SU-DHL-6 (cell line): ENCODE measurements around the gene TFAP2E.

Source experiments
- H2AFZ ChIP-seq: fragments of 200-600 bp; sonication (generic); 2 replicates; pipeline ENCODE4 v1.6.1; 2014; ENCODE audit warnings: low read depth, mild to moderate bottlenecking, moderate library complexity, mixed read lengths, antibody characterized with exemption, low read length; ENCODE audit not compliant: severe bottlenecking
- H3F3A ChIP-seq: fragments of 200-600 bp; shearing (Covaris generic); 2 replicates; pipeline ENCODE4 v1.6.0; 2016; ENCODE audit warnings: antibody characterized with exemption, mild to moderate bottlenecking; ENCODE audit not compliant: insufficient read depth
- H3K27ac ChIP-seq: fragments of 200-600 bp; sonication (generic); 2 replicates; pipeline ENCODE4 v1.5.1; 2016; ENCODE audit warnings: low read depth, mild to moderate bottlenecking, low read length, moderate library complexity, mixed read lengths
- H3K27me3 ChIP-seq: fragments of 200-600 bp; sonication (generic), shearing (Covaris generic); 2 replicates; pipeline ENCODE4 v1.6.0; 2014; ENCODE audit warnings: mild to moderate bottlenecking, low read length
- H3K36me3 ChIP-seq: fragments of 200-600 bp; sonication (generic); 2 replicates; pipeline ENCODE4 v1.6.1; 2014; ENCODE audit warnings: mild to moderate bottlenecking, low read length, mixed read lengths
- H3K4me2 ChIP-seq: fragments of 300-600, 200-600 bp; shearing (Covaris generic), sonication (generic); 2 replicates; pipeline ENCODE4 v1.6.0; 2014; ENCODE audit warnings: low read length, low read depth, mild to moderate bottlenecking; ENCODE audit not compliant: poor library complexity, severe bottlenecking
- H3K4me3 ChIP-seq: fragments of 200-600 bp; sonication (generic); 2 replicates; pipeline ENCODE4 v1.5.1; 2014; ENCODE audit warnings: antibody characterized with exemption, low read length, mild to moderate bottlenecking, mixed read lengths; ENCODE audit not compliant: insufficient read depth, poor library complexity, severe bottlenecking
- H3K79me2 ChIP-seq: fragments of 200-600 bp; sonication (generic); 2 replicates; pipeline ENCODE4 v1.6.1; 2014; ENCODE audit warnings: mild to moderate bottlenecking, low read length, moderate library complexity; ENCODE audit not compliant: insufficient read depth
- H3K9ac ChIP-seq: fragments of 200-600 bp; sonication (generic); 2 replicates; pipeline ENCODE4 v1.7.0; 2014; ENCODE audit warnings: mild to moderate bottlenecking, low read length
- H3K9me2 ChIP-seq: fragments of 200-600 bp; sonication (generic); replicated peaks from 2 replicates; pipeline ENCODE4 v1.6.1; 2014; ENCODE audit warnings: low read length; ENCODE audit not compliant: insufficient read depth
- H3K9me3 ChIP-seq: fragments of 200-600 bp; sonication (generic); 2 replicates; pipeline ENCODE4 v1.6.1; 2014; ENCODE audit warnings: low read length, mixed read lengths; ENCODE audit not compliant: insufficient read depth
- H4K20me1 ChIP-seq: fragments of 200-600 bp; sonication (generic); 2 replicates; pipeline ENCODE4 v1.6.1; 2014; ENCODE audit warnings: low read depth, mild to moderate bottlenecking, antibody characterized with exemption, low read length, moderate library complexity, mixed read lengths
- EZH2phosphoT487 ChIP-seq: fragments of 200-600 bp; sonication (generic), shearing (Covaris generic); conservative IDR thresholded peaks from 2 replicates; pipeline ENCODE4 v1.6.1; 2018; ENCODE audit warnings: mild to moderate bottlenecking, antibody characterized with exemption, low read length, moderate library complexity, mixed read lengths
- TF ChIP-seq, protein P1 (sequence below): fragments of 200-600 bp; sonication (generic); IDR thresholded peaks from one replicate; pipeline ENCODE4 v1.5.1; 2017; ENCODE audit warnings: antibody characterized with exemption, mild to moderate bottlenecking, low read length, moderate library complexity; ENCODE audit not compliant: insufficient read depth, poor library complexity, severe bottlenecking

The TFAP2E gene

DNA sequence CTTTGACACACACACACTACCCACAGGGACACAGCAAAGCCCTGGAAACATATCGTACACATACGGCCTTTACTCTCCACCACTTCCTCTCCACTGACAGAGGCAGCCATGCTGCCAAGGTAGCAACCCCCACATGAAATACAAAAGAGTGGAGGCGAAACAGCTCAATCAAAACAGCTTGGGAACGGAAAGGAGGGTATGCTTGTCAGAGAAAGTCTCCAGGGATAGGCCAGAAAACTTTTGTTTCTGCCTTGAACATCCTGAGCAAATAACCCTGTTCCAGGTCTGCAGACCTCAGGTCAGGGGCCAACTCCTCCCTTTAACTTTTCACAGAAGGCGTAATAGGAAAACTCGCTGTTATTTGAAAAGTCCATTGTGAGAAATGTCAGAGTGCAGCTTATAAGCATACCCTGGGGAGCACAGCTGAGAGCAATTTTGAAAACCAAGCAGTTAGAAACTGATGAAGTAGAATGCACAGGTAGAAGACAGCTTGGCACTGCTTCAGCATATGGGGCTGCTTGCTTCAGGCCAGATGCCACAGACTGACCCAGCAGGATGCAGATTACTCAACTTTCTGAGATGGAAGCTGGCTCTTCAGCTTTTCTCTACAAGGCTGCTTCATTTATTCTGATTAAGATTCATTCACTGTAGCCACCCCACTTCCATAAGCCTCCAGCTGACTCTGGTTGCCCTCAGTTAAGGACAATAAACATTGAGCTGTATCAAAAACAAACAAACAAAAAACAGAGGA, 33.9 kb upstream of the TFAP2E start:
- TF ChIP-seq, protein P1, sequence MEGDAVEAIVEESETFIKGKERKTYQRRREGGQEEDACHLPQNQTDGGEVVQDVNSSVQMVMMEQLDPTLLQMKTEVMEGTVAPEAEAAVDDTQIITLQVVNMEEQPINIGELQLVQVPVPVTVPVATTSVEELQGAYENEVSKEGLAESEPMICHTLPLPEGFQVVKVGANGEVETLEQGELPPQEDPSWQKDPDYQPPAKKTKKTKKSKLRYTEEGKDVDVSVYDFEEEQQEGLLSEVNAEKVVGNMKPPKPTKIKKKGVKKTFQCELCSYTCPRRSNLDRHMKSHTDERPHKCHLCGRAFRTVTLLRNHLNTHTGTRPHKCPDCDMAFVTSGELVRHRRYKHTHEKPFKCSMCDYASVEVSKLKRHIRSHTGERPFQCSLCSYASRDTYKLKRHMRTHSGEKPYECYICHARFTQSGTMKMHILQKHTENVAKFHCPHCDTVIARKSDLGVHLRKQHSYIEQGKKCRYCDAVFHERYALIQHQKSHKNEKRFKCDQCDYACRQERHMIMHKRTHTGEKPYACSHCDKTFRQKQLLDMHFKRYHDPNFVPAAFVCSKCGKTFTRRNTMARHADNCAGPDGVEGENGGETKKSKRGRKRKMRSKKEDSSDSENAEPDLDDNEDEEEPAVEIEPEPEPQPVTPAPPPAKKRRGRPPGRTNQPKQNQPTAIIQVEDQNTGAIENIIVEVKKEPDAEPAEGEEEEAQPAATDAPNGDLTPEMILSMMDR: no peak
- TF ChIP-seq EZH2phosphoT487: no peak
- Histone ChIP-seq H4K20me1 (no peaks in the 10 kb centered on the region), H3K27ac (no peak overlapping the region), H3K4me3 (no peak overlapping the region), H3K79me2 (peaks cover 25% of the 10 kb centered on the region; the same call in 1 of the 2 replicates), H3F3A (no peaks in the 10 kb centered on the region), H3K4me2 (no peak overlapping the region), H3K9me2 (no peaks in the 10 kb centered on the region), H3K36me3 (no peaks in the 10 kb centered on the region), H2AFZ (no peak overlapping the region), H3K27me3 (no peaks in the 10 kb centered on the region), H3K9ac (no peak overlapping the region), H3K9me3 (no peaks in the 10 kb centered on the region)

GRCh38 chr1:35539824-35540261, 33.3 kb upstream of the TFAP2E start:
- Histone ChIP-seq H3K9ac (no peak overlapping the region), H3K36me3 (no peaks in the 10 kb centered on the region), H3K79me2 (peaks cover 31% of the 10 kb centered on the region; the same call in 1 of the 2 replicates)

DNA sequence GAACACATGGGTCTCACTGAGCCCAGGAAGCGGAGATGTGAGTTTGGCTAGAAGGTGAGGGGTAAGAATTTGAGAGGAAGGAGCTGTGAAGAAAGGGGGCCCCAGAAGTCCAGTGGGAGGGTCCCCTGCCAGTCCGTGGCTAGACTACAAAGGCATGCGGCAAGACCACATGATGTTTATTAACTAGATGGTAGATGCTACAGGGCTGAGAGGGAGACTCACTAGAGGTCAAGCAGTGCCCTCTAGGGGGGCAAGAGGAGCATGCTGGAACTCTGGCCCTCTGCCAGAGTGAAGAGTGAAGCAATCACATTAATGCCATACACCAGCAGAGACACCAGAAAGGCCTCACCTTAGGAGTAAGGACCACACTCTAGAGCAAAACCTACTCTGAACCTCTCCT, 28.1 kb upstream of the TFAP2E start:
- TF ChIP-seq, protein P1: peak; percentile 15
- TF ChIP-seq EZH2phosphoT487: no peak
- Histone ChIP-seq H3F3A (no peaks in the 10 kb centered on the region), H3K9me2 (no peaks in the 10 kb centered on the region), H3K9ac (no peak overlapping the region), H2AFZ (no peak overlapping the region), H4K20me1 (no peaks in the 10 kb centered on the region), H3K79me2 (peaks cover 19% of the 10 kb centered on the region; the same call in 1 of the 2 replicates), H3K27ac (no peak overlapping the region), H3K36me3 (peaks cover 9% of the 10 kb centered on the region; the same call in 1 of the 2 replicates), H3K4me2 (no peak overlapping the region), H3K9me3 (no peaks in the 10 kb centered on the region), H3K27me3 (no peaks in the 10 kb centered on the region), H3K4me3 (no peak overlapping the region)

More at GRCh38 chr1:35539824-35540261, 33.3 kb upstream of the TFAP2E start:
- H2AFZ ChIP-seq: no peak overlapping the region
- H3K4me2 ChIP-seq: no peak overlapping the region
- H3K27me3 ChIP-seq: no peaks in the 10 kb centered on the region
- H4K20me1 ChIP-seq: no peaks in the 10 kb centered on the region
- H3K9me3 ChIP-seq: no peaks in the 10 kb centered on the region
- no peaks in the 10 kb centered on the region for H3F3A ChIP-seq
- H3K27ac ChIP-seq: no peak overlapping the region
- TF ChIP-seq, protein P1: no peak
- TF ChIP-seq EZH2phosphoT487: no peak
- H3K9me2 ChIP-seq: no peaks in the 10 kb centered on the region
- H3K4me3 ChIP-seq: no peak overlapping the region
